ENCODE measurements around the gene C7orf33. TPM values are rescaled to one million over a fixed set of nuclear protein-coding genes. Genes with fewer than 3 reads are reported as not detected.
"Not testable (repeated sequence)": the region's sequence is repeated elsewhere in the genome, so short reads cannot be mapped to it uniquely, and the experiment has no call there.

C7orf33 gene
- total and polyA plus RNA-seq, 2 experiments from 2014 or later, result not detected

GRCh38 chr7:148563583-148564274 lies 26.8 kb upstream of the C7orf33 start (continued):
- TF ChIP-seq ZNF462 (CRISPR knock-in tag; IDR thresholded peaks at IDR 0.05) (no peak), STAT1 (IDR thresholded peaks at IDR 0.05; ENCODE audit: unreplicated experiment) (no peak)

- H3K4me2 ChIP-seq; H3K36me3 ChIP-seq (ENCODE audit: insufficient read depth); DNase-seq (ENCODE audit: low spot score); H3K27ac Mint-ChIP-seq; H3F3A ChIP-seq (replicated peaks; ENCODE audit: low read depth); H3K9me2 ChIP-seq (ENCODE audit: insufficient read depth); ATAC-seq; H3K79me2 ChIP-seq (replicated peaks; ENCODE audit: insufficient read depth); H3K27ac ChIP-seq (ENCODE audit: low read depth); H3K4me1 ChIP-seq (ENCODE audit: insufficient read depth); H3K4me3 Mint-ChIP-seq; H3K36me3 Mint-ChIP-seq (ENCODE audit: low read depth); H3K27me3 Mint-ChIP-seq (ENCODE audit: insufficient read depth, low read depth, poor library complexity); H3K4me3 ChIP-seq; H3K27me3 ChIP-seq (ENCODE audit: insufficient read depth); H3K9me3 Mint-ChIP-seq; H4K20me1 ChIP-seq (replicated peaks; ENCODE audit: insufficient read depth): not testable (repeated sequence)
- peaks cover 11% of the 10 kb centered on the region; the same call in 2 of the 3 replicates for H3K4me1 Mint-ChIP-seq
- H2AFZ ChIP-seq, result 0 out of 2 replicates have a peak overlapping the region, but pooled peaks have one; percentile 50
Observed at GRCh38 chr7:148564275-148564951, 26.2 kb upstream of the C7orf33 start.
